GM10248 (cell line): ENCODE measurements around the gene KRTAP10-4.
"Not testable (repeated sequence)": the region's sequence is repeated elsewhere in the genome, so short reads cannot be mapped to it uniquely, and the experiment has no call there.

Experiments
- CTCF ChIA-PET: fragments of 300-600 bp; sonication (Branson Sonifier 250); formaldehyde crosslinking; extraction: SDS; loops from one replicate; lab custom pipeline; 2021; ENCODE audit warnings: antibody characterized with exemption; lab: Yijun Ruan, JAX
- POLR2A ChIA-PET: fragments of 350-650 bp; sonication (Branson Sonifier 250); formaldehyde crosslinking; extraction: SDS; loops from one replicate; lab custom pipeline; 2020; ENCODE audit warnings: antibody characterized with exemption; lab: Yijun Ruan, JAX
- DNase-seq: peaks from one replicate; pipeline ENCODE4 v3.0.0; 2012; ENCODE audit errors: extremely low spot score
- CTCF ChIP-seq: IDR thresholded peaks from 2 replicates; pipeline ENCODE4 v1.5.1; 2012; ENCODE audit warnings: mild to moderate bottlenecking, low read depth; ENCODE audit errors: extremely low read depth, missing control alignments, control extremely low read depth

The KRTAP10-4 gene

GRCh38 chr21:44573630-44574456, at the start of gene KRTAP10-4:
Gene KRTAP10-4 (plus strand): TSS chr21:44573729. CDS start chr21:44573759, 30 bp downstream.
- DNase-seq, POLR2A ChIA-PET: not testable (repeated sequence)
- CTCF ChIA-PET = interaction anchor here (1.4 kb wide), 1 partner anchor 17 kb away, joined by 3 read pairs; no protein-coding TSS in a partner anchor

GRCh38 chr21:44524414-44525371, 48.8 kb upstream of the KRTAP10-4 start:
- POLR2A ChIA-PET = no interaction called here
- DNase-seq = no peak
- CTCF ChIA-PET = no interaction called here
- TF ChIP-seq CTCF = no peak

- DNase-seq = no peak
- ChIA-PET CTCF (no interaction called here), POLR2A (no interaction called here)
- TF ChIP-seq CTCF = no peak
These were observed 48.0 kb upstream of the KRTAP10-4 start for GRCh38 chr21:44525391-44526095.

GRCh38 chr21:44526096-44526997, 47.2 kb upstream of the KRTAP10-4 start:
- POLR2A ChIA-PET = no interaction called here
- CTCF ChIA-PET = no interaction called here
- TF ChIP-seq CTCF = no peak
- DNase-seq = no peak

GRCh38 chr21:44527156-44527982, 46.2 kb upstream of the KRTAP10-4 start:
- DNase-seq = no peak
- CTCF ChIA-PET = no interaction called here
- no peak for TF ChIP-seq CTCF
- POLR2A ChIA-PET = no interaction called here
